Mucosa of stomach (tissue), 1 donor: ENCODE measurements around the gene A2ML1.
"Not testable (repeated sequence)": the region's sequence is repeated elsewhere in the genome, so short reads cannot be mapped to it uniquely, and the experiment has no call there.

ENCODE experiments used
- H3K27me3 ChIP-seq: one replicate; pipeline ENCODE4 v1.7.0; 2013; ENCODE audit warnings: mild to moderate bottlenecking, low read length; ENCODE audit not compliant: control insufficient read depth, insufficient read depth
- H3K36me3 ChIP-seq: one replicate; pipeline ENCODE4 v1.7.0; 2013; ENCODE audit warnings: low read length; ENCODE audit not compliant: control insufficient read depth, insufficient read depth
- H3K4me1 ChIP-seq: one replicate; pipeline ENCODE4 v1.7.0; 2013; ENCODE audit warnings: mild to moderate bottlenecking, low read length; ENCODE audit not compliant: control insufficient read depth, insufficient read depth
- H3K4me3 ChIP-seq: one replicate; pipeline ENCODE4 v1.7.0; 2013; ENCODE audit warnings: low read length
- H3K9ac ChIP-seq: one replicate; pipeline ENCODE4 v1.7.0; 2013; ENCODE audit warnings: mild to moderate bottlenecking, low read length, moderate library complexity
- H3K9me3 ChIP-seq: one replicate; pipeline ENCODE4 v1.7.0; 2013; ENCODE audit warnings: mild to moderate bottlenecking, low read length, moderate library complexity; ENCODE audit not compliant: control insufficient read depth
- donor health status: Pancreatic carcinoma.

The A2ML1 gene

DNA sequence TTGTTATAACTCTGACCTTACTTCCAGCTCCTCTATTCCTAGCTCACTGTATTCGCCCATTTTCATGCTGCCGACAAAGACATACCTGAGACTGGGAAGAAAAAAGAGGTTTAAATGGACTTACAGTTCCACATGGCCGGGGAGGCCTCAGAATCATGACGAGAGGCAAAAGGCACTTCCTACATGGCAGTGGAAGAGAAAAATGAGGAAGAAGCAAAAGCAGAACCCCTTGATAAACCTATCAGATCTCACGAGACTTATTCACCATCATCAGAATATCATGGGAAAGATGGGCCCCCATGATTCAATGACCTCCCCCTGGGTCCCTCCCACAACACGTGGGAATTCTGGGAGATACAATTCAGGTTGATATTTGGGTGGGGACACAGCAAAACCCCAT lies 77.4 kb downstream of the A2ML1 start:
- Histone ChIP-seq H3K27me3 (no peaks in the 10 kb centered on the region), H3K4me1 (no peaks in the 10 kb centered on the region), H3K9ac (no peak overlapping the region), H3K4me3 (no peak overlapping the region), H3K36me3 (no peaks in the 10 kb centered on the region), H3K9me3 (no peaks in the 10 kb centered on the region)

DNA sequence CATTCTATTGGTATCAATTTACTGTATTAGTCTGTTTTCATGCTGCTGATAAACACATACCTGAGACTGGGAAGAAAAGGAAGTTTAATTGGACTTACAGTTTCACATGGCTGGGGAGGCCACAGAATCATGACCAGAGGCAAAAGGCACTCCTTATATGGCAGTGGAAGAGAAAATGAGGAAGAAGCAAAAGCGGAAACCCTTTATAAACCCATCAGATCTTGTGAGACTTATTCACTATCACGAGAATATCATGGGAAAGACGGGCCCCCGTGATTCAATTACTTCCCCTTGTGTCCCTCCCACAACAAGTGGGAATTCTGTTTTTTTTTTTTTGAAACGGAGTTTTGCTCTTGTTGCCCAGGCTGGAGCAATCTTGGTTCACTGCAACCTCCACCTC lies 80.3 kb downstream of the A2ML1 start:
- H3K36me3 ChIP-seq, H3K4me3 ChIP-seq, H3K9ac ChIP-seq, H3K4me1 ChIP-seq, H3K27me3 ChIP-seq, H3K9me3 ChIP-seq: not testable (repeated sequence)

DNA sequence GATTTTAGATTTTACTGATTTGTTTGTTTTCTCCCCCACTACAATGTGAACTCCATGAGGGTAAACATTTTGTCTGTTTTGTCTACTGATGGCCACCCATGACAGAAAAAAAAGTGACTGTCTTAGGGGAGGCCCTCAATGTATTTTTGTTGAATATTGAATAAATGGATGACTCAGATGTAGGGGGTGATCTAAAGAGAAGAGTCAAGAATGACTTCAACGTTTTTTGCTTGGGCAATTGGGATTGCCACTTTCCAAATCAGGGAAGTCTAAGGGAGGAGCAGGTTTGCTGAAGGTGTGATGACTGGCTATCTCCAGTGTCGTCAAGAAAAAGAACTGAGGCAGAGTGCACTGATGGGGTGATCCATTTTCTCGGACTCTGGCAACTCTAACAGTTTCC lies 81.2 kb downstream of the A2ML1 start:
- Histone ChIP-seq H3K36me3 (no peaks in the 10 kb centered on the region), H3K4me1 (no peaks in the 10 kb centered on the region), H3K27me3 (no peaks in the 10 kb centered on the region), H3K4me3 (no peak overlapping the region), H3K9me3 (no peaks in the 10 kb centered on the region), H3K9ac (no peak overlapping the region)

DNA sequence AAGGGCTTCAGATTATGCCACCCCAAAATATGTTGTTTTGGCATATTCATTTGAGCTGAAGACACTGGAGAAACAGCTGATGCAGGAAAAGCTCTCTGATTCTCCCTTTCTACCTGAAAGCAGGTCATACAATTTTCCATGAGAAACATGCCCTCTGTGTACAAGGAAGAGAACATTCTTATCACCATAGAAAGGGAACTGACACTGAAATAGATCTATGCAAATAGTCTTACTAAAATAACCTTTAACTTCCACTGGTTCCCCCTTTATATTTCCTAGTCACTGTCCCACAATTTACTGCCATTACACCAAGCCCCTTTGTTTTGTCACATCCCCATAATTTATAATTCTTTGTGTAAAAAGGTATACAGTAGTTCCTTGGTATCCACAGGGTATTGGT lies 82.2 kb downstream of the A2ML1 start:
- Histone ChIP-seq H3K9me3 (no peaks in the 10 kb centered on the region), H3K9ac (no peak overlapping the region), H3K36me3 (no peaks in the 10 kb centered on the region), H3K27me3 (no peaks in the 10 kb centered on the region), H3K4me3 (no peak overlapping the region), H3K4me1 (no peaks in the 10 kb centered on the region)

DNA sequence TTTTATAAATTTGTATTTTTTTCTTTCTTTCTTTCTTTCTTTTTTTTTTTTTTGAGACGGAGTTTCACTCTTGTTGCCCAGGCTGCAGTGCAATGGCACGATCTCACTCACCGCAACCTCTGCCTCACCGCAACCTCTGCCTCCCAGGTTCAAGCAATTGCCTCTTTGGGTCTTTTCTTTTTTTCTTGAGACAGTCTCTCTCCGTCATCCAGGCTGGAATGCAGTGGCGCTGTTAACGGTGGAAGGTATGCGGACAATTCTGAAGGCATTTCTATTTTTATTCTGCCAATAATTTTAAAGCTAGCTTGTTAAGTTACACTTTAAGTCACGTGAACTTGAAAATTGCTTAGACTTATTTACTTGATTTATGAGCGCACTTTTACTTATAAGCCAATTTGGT lies 83.1 kb downstream of the A2ML1 start:
- Histone ChIP-seq H3K9ac (no peak overlapping the region), H3K4me3 (no peak overlapping the region), H3K27me3 (no peaks in the 10 kb centered on the region), H3K36me3 (no peaks in the 10 kb centered on the region), H3K4me1 (no peaks in the 10 kb centered on the region), H3K9me3 (no peaks in the 10 kb centered on the region)

DNA sequence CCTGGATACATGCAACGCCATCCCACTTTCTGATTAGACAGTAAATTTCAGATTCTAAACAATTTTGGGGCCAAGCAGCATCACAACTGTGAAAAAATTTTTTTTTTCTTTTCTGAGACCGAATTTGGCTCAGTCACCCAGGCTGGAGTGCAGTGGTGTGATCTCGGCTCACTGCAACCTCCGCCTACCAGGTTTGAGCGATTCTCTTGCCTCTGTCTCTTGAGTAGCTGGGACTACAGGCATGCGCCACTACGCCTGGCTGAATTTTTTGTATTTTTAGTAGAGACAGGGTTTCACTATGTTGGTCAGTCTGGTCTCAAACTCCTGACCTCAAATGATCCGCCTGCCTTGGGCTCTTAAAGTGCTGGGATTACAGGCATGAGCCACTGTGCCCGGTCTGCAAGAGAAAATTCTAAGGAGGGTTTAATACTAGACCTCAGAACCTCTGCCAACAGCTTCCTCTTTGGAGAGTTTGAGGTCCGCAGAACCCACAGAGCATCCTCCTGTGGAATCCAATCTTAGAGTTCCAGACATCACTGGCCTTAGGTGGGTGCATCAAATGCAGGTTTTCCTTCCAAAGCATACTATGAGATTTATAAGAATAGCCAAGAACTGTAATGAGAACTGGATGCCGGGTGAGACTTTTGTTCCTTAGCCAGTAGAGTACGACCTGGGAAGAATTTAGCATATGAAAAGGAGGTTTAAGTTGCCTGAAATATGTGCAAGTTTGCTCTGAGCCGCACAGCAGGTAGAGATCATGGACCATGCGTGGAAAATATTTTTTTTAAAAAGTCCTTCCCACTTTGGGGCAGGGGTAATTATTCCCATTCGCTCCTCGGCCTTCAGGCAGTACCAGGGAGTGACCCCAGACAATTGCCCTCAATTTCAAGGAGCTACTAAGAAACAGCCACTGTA lies 84.1 kb downstream of the A2ML1 start:
- Histone ChIP-seq H3K36me3 (no peaks in the 10 kb centered on the region), H3K9me3 (no peaks in the 10 kb centered on the region), H3K4me1 (no peaks in the 10 kb centered on the region), H3K27me3 (no peaks in the 10 kb centered on the region), H3K9ac (no peak overlapping the region), H3K4me3 (no peak overlapping the region)

DNA sequence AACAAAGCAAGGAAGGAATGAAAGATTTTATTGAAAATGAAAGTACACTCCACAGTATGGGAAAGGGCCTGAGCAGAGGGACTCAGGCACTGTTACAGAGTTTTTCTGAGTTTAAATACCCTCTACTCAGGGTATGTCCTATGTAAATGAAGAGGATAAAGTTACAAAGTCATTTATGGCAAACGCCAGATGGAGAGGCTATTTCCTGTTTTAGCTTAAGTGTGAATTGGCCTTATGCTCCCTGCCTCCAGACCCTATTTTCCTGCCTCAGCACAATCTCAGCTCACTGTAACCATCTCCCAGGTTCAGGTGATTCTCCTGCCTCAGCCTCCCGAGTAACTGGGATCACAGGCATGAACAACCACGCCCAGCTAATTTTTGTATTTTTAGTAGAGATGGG lies 85.1 kb downstream of the A2ML1 start:
- Histone ChIP-seq H3K27me3 (no peaks in the 10 kb centered on the region), H3K9me3 (no peaks in the 10 kb centered on the region), H3K9ac (no peak overlapping the region)

DNA sequence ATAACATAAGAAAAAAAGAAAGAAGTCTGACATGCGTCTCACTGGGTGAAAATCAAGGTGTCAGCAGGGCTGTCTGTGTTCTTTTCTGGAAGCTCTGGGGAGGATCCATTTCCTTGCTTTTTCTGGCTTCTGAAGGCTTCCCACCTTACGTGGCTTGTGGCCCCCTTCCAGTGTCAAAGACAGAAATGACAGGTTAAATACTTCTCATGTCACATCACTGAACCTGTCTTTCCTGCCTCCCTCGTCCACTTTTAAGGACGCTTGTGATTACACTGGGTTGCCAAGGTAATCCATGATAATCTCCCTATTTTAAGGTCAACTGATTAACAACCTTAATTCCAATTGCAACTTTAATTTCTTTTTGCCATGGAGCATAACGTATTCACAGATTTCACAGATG lies 87.3 kb downstream of the A2ML1 start:
- peaks cover 13% of the 10 kb centered on the region for H3K4me1 ChIP-seq
- H3K27me3 ChIP-seq = no peaks in the 10 kb centered on the region
- H3K9ac ChIP-seq = no peak overlapping the region
- H3K9me3 ChIP-seq = no peaks in the 10 kb centered on the region
- H3K36me3 ChIP-seq = no peaks in the 10 kb centered on the region
- H3K4me3 ChIP-seq = no peak overlapping the region

More for the DNA sequence above, 85.1 kb downstream of the A2ML1 start:
- Histone ChIP-seq H3K4me1 (no peaks in the 10 kb centered on the region), H3K36me3 (no peaks in the 10 kb centered on the region), H3K4me3 (no peak overlapping the region)

DNA sequence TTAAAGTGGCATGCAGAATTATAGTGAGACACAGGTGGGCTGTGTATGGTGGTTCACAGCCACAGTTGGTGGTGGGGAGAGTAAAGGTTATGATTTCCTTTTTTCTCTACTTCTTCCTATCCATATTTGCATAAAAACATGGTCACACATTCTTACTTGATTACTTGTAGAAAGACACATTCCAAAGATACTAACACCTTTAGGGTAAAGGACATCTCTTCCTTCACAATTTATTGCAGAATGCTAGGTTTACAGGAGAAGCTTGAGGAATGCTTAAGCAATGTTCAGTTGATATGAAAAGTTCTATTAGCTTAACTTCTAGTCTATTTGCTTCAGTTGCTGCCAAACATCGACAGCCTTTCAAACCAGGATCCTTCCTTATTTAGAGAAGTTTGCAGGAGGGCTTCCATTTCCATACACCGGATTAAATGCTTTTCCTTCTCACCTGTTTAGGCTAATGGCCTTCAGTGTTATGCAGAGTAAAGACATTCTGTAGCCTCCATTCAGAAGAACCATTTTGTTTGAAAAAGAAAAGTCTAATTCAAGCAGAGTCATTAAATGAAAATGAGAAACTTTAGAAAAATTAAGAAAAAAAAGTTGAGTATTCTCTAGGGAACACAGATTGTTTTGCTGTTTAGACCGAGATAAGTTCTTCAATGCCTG lies 89.3 kb downstream of the A2ML1 start:
- Histone ChIP-seq H3K27me3 (no peaks in the 10 kb centered on the region), H3K4me1 (peaks cover 19% of the 10 kb centered on the region), H3K9ac (no peak overlapping the region), H3K36me3 (no peaks in the 10 kb centered on the region), H3K9me3 (no peaks in the 10 kb centered on the region), H3K4me3 (no peak overlapping the region)

DNA sequence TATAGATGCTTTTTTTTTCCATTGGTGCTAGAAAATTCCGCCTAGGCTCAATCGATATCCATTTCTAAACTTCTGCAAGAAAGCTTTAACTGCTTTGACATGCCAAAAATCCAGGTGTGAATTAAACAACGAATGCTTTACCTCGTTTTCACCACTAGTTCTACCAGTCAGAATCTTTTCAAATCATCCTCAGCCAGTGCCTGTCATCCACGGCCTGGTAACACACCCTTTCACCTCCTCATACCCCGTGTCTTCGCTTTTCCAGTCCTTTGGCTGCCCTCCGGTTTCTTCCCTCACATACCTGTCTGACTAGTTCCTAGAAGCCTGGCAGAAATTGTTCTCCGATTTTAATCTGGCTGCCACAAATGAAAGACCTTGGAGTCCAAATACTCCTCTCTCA lies 90.5 kb downstream of the A2ML1 start:
- H3K4me3 ChIP-seq = no peak overlapping the region
- H3K4me1 ChIP-seq = peaks cover 19% of the 10 kb centered on the region
- peak overlapping the region; percentile 79 for H3K9ac ChIP-seq
- H3K9me3 ChIP-seq = no peaks in the 10 kb centered on the region
- no peaks in the 10 kb centered on the region for H3K36me3 ChIP-seq
- no peaks in the 10 kb centered on the region for H3K27me3 ChIP-seq

DNA sequence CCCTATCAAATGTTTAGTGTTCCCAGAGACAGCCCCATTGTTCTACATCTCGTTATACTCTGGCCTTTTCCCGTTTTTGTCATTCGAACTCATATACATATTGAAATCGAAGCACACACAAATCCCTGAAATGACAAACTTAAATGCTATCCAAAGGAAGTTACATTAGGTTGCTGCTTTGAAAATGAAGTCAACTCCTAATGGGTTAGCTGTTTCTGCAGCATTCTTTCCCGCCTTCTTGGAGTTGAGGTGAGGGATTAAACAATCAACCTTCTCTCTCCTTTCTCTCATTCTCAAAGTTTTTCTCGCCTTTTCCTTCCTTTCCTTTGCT lies 91.2 kb downstream of the A2ML1 start:
- no peaks in the 10 kb centered on the region for H3K27me3 ChIP-seq
- H3K9me3 ChIP-seq = no peaks in the 10 kb centered on the region
- peak overlapping the region; percentile 71 for H3K4me3 ChIP-seq
- H3K4me1 ChIP-seq = peaks cover 19% of the 10 kb centered on the region
- no peaks in the 10 kb centered on the region for H3K36me3 ChIP-seq
- H3K9ac ChIP-seq = peak overlapping the region; percentile 79

DNA sequence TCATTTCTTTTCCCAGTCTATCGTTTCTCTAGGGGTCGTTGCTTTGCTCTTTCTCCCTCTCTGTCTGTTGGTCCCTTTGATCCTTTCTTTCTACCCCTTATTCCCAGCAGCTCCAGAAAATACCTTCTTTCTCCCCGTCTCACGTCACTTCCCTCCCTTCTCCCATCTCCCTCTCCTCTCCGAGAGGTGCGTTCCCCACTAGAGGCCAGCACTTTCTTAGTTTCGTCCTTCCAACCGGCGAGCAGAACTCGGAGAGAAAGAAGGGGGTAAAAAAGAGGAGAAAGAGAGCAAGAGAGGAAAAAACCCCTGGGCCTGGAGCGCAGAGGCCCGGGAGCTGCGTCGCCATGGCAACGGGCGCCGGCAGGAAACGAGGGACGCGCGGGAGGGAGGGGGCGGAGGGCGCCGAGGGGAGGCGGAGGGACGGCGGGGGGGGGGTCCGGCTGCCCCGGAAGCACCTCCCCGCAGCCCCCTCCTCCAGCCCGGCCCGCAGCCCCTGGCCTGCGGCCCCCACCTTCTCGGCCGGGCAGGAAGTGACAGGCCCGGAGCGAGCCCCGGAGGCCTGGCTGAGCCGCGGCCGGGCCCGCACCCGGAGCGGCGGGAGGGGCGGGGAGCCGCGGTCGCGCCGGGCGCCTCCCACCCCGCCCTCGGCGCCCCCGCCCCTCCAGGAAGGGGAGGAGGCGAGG lies 91.8 kb downstream of the A2ML1 start, which contains the start of gene PHC1:
Gene PHC1, plus strand, starts transcription at position 477 of the 683 bp plus-strand sequence. CDS start 3,169 bp downstream, outside the sequence.
- Histone ChIP-seq H3K9ac (peak within 1 kb of the TSS; percentile 79), H3K4me1 (peaks cover 19% of the 10 kb centered on the region), H3K4me3 (peak within 1 kb of the TSS; percentile 71)
- not testable (repeated sequence) for H3K36me3 ChIP-seq, H3K9me3 ChIP-seq, H3K27me3 ChIP-seq
